DMS53 treated with DMSO at 0.1 percent for 48 hours (cell line): ENCODE data around the gene TSC2.
"Not testable (repeated sequence)": the region's sequence is repeated elsewhere in the genome, so short reads cannot be mapped to it uniquely, and the experiment has no call there.

ENCODE experiments used
- DNase-seq: peaks from one replicate; lab custom pipeline; 2025; ENCODE audit not compliant: unreplicated experiment; lab: John Stamatoyannopoulos, UW

The TSC2 gene

DNA sequence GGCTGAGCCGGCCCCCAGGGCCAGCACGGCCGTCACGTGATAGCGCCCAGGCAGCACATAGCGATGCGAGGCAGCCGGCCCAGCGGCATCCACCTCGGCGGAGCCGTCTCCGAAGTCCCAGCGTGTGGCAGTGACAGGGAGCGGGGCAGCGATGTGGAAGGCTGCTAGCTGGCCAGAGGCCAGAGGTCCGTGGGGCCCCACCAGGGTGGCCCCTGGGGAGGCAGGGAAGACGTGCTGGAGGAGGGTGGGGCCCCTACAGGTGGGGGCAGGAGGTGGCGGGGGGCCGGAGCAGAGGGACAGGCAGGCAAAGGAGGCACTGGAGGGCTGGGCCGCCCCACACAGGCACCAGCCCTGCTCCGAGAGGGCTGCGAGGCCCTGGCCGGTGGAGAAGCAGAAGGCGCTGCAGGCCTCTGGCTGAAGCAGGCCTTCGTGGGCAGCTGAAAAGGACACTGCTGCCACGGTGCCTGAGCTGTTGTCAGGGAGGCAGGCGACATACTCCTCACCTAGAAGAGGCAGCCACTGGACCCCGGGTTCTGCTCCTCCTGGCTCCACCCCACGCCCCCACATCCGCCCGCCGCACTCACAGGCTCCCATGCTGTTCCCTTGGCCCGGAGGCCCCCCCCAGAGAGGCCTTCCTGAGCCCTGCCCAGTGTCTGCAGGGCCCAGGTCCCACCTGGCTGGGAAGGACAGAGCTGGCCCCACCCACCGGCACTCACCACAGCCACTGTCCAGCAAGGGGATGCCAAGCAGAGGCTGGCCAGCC, 70.4 kb downstream of the TSC2 start:
- DNase-seq, result not testable (repeated sequence)

DNA sequence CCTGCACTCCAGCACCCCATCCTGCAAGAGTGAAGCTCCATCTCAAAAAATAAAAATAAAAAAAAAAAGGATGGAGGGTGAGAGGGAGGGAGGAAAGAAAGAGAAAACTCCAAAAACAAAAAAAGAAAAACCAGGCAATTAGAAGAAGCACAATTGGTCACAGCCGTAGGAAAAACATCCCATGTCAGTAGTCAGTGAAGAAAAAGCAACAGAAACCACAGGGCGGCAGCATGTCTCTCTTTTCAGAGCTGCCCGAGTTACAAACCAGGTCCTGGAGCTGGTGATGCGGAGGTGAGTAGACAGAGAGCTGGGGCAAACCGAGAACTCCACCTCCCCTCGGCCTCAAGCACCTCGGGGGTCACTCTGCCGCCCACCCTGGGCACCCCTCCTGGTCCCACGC, 73.5 kb downstream of the TSC2 start:
- DNase-seq, result not testable (repeated sequence)

DNA sequence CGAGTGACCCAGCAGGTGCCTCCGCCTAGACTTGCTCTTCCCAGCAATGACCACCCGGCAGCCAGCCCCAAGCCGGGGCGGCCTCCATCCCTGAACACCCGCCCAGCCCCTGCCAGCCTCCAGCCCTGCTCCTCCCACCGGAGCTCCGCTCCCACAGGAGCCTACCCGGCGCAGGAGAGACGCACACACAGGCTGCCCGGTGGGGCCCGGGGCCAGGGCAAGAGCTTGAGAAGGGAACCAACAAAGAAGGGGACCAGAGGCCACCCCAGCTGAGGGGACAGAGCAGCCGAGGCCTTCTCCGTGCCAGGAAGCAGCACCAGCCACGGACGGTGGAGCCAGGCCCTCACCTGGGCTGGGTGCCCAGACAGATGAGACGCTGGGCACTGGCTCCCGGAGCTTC, 74.1 kb downstream of the TSC2 start:
- DNase-seq, result no peak

DNA sequence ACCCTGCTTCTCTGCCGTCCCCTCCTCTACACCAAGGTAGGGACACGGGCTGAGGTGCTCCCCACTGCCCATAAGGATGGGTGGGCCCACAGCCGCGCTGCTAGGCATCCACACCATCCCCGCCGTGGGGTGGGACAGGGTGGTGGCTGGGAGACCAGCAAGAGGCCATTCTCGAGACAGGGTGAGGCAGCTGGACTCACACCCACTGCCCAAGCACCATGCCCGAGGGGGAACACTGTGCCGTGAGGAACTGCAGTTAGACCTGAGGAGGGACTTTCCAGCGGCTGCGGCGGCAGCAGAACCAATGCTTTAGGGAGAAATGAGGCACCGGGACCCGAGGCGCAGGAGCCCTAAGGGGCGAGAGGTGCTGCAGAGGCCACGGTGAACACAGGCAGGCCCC, 74.6 kb downstream of the TSC2 start:
- no peak for DNase-seq

DNA sequence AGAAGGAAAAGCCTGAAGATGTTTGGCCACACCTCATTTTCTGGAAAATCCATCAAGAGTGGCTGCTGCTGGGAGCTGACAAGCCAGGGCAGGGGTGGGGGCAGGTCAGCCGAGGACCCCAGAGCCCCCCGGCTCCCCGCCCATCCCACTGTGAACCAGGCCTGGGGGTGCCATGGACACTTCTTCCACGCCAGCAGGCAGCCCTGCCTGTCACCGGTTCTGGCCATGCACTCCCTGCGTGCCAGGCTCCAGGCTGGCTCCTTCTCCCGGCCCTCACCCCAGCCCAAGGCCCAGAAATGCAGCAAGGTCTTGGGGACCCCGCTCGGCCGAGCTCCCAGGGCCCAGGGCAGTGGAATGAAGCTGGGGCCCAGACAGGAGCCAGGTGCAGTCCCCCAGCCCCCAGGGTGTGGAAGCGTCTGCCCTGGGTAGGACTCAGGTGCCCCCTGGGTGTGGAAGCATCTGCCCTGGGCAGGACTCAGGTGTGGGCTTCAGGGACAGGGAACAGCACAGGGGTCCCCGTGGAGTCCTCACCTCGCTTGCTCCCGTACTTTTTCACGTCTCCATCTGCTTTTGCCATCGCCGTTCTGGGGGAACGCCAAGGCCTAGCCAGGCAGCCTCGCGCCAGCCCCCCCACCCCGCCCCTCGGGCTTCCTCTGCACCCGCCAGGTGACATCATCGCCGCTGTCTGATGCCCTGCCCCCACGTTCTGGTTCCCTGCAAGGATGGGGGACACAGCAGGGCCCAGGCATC, 75.3 kb downstream of the TSC2 start:
- DNase-seq, result not testable (repeated sequence)

DNA sequence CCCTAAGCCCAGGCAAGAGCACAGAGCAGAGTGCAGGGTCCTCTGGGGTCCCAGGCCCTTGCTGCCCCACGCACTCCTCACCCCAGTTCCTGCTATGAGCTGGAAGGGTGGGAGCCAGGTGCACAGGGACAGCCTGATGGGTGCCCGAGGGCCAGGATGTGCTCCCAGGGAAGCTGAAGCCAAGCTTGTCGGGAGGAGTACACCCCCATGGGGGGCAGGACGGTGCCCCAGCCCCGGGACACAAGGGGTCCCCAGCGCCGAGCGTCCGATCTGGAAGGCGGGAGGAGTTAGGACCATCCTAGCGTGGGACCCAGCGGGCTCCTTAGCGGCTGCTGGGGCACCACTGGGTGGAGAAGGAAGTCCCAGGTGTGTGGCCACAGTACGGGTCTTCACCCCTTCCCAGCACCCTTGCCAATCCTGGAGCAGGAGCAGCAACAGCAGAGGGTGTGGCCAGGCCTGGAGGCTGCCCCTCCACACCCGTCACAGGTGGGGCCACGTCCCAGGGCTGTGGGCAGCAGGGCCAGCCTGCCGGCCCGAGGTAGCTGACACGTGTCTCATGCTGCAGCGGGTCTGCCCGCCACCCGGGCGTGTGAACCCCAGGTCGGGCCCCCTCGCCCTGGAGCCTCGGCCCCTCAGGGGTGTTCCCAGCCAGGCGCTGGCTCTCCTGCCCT, 76.1 kb downstream of the TSC2 start:
- not testable (repeated sequence) for DNase-seq

DNA sequence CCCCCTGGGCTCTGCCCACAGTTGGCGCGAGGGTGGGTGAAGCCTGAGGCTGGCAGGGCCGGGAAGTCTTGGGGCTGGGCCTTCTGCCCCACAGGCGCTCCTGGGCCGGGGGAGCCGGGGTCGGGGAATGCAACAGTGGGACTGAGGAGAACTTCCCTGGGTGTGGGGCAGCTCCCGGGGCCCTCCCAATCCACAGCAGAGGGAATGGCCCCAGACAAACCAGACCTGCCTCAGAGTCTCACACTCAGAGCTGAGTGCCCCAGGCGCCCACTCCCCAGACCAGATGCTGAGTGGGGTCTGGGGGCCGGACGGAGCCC, 76.5 kb downstream of the TSC2 start:
- DNase-seq, result not testable (repeated sequence)

DNA sequence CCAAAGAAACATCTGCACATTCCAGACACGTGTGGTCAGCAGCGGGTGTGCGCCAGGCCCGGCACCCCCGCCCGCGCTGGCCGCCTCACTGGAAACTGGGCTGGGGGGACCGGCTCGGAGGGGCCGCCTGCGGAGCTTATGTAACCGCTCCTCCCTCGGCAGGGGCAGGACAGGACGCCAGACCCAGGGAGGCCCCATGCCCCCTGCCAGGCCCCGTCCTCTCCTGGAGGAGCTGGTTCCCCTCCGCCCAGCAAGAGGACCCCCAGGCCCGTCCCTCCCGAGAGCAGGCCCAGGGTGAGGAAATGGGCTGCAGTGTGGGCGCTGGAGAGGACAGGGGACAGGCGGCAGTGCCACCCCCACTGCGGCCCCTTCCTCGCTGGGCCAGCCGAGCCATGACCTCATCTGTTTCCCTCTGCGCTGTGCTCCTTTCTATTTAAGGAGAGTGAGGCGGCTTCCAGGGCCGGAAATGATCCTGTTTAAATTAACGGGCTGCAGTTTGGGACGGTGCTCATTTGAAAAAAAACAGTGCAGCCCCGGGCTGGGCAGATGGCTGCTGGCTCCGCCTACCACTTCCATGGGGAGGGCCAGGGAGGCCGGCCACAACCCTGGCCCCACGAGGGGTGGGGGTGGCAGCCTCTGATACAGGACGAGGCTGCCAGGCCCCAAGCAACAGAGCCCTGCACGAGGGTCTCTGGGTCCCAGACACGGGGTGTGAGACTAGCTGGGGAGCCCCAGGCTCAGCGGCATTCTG, 77.1 kb downstream of the TSC2 start:
- DNase-seq, result not testable (repeated sequence)

DNA sequence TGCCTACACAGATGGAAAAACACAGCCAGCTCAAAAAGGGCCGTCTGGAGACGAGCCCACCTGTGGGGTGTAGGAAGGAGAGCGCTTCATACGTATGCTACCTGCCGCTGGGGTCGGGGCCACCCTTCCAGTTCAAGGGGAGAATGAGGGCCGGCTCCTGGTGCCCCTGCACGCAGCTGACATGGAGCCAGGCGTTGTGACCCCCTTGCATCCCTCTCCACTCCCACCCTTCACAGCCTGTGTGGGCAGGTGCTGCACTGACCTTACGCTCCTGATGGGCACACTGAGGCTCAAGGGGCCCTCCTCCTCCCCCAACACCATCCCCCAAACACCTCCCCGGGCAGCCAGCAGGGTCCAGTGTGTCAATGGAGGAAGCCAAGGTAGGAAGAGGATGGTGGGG, 77.8 kb downstream of the TSC2 start:
- not testable (repeated sequence) for DNase-seq

DNA sequence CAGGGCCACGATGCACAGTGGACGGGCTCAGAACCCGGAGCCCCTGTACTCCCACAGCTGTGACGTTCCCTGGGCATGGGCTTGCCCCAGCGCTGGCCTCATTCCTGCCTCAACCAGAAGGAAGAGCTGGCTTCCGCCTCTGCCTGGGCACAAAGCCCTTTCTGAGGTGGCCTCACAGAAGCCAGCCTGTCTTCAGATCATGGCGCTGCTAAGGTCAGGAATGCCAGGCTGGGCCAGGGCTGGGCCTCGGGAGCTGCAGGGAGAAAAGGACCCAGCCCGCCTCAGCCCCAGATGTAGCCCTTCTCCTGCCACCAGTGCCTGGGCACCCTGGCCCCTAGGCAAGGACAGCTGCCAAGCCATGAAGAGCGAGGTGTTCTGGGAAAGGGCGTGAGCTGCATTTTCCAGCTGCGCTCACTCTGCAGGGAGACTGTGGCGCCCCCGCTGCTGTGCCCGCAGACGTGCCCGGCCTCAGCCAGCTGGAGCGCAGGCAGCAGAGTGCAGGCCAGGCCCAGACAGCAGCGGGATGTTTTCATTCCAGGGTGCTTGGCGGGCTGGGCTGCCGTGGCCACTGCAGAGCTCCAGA, 78.5 kb downstream of the TSC2 start:
- DNase-seq, result not testable (repeated sequence)

DNA sequence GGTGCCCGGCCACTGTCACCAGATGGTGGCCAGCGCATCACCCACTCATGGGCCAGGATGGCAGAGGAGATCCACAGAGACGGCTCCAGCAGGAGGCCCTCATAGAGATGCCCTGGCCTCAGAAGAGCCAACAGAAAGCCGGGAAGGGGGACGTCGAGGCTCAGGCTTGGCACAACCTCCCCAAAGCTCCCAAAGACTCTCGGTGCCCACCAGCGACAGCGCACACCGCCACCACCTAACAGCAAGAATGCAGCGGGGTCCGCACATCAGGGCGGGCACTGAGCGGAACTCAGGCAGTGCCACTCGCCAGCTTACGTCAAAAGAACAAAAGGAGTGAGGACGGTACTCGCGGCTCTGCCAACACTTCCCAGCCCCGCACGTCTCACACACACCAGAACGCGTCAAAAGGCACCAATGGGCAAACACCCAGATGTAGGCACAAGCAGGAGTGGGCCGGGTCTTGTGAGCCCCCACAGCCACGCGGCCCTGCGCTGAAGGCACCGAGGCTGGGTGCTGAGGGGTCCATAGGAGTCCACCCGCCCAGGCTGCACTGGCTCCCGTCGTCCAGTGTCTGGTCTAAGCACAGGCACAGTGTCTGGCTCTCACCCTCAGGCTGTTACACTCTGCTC, 79.3 kb downstream of the TSC2 start:
- DNase-seq, result not testable (repeated sequence)

DNA sequence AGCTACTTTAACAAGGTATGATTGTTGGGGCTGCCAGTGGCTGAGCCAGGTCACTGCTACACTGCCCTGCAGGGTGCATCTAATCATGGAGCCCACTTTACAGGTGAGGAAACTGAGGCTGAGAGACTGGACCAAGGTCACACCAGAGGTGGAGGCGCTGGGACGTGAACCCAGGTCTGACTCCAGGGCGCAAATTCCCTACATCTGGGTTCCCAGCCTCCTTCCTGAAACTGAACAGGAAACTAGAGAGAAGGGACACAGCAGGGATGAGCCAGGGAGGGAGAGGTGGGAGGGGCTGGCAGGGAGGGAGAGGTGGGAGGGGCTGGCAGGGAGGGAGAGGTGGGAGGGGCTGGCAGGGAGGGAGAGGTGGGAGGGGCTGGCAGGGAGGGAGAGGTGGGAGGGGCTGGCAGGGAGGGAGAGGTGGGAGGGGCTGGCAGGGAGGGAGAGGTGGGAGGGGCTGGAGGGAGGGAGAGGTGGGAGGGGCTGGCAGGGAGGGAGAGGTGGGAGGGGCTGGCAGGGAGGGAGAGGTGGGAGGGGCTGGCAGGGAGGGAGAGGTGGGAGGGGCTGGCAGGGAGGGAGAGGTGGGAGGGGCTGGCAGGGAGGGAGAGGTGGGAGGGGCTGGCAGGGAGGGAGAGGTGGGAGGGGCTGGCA, 80.0 kb downstream of the TSC2 start:
- DNase-seq, result not testable (repeated sequence)

DNA sequence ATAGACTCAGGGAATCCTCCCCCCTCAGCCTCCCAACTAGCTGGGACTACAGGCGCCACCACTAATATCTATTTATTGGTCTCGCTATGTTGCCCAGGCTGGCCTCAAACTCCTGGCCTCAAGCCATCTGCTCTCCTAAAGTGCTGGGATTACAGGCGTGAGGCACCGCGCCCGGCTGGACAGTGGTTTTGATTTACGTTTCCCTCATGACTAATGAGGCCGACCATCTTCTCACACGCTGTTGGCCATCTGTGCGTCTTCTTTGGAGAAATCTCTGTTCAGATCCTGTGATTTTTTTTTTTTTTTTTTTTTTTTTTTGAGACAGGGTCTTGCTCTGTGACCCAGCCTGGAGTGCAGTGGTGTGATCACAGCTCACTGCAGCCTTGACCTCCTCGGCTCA, 81.5 kb downstream of the TSC2 start:
- not testable (repeated sequence) for DNase-seq

DNA sequence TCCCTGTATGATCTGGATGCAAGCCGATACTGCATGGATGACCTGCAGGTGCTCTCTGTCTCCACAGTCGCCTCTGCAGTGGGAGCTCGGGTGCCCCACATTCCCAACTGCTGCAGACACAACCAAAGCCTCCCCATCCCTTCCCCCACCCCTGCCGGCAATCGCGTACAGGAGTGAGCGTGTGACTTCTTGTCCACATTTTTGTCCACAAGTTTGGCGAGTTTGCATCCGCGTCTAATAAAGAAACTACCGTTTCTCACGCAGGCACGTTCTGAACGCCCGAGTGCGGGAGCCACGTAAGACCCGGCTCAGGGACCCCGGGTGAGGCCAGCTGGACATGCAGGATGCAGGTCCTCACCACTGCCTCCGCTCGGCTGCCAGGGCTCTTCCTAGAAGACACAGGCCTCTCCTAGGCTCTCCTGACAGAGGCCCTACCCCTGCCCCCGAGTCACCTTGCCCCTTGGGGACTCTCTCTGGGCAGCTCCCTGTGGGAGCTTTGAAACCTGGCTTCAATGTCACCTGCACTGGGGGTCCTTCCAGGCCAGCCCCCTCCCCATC, 82.2 kb downstream of the TSC2 start:
- not testable (repeated sequence) for DNase-seq

DNA sequence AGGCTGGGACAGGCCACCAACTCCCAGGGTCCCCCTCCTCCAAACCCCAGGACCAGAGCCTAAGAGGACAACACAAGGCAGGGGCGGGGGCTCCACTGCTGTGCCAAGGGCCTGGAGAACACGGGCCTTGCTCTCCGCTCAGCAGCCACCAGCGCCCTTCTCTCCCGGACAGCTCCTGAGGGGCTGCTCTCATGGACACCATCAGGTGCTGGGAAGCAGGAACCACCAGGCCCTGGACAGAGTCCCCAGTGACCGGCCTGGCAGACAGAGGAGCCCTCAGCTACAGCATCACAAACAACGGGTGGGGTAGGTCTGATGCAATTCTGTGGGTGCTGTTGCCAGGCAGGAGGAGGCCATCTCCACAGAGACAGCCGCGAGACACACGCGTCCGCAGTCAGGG, 86.0 kb downstream of the TSC2 start:
- DNase-seq, result not testable (repeated sequence)

DNA sequence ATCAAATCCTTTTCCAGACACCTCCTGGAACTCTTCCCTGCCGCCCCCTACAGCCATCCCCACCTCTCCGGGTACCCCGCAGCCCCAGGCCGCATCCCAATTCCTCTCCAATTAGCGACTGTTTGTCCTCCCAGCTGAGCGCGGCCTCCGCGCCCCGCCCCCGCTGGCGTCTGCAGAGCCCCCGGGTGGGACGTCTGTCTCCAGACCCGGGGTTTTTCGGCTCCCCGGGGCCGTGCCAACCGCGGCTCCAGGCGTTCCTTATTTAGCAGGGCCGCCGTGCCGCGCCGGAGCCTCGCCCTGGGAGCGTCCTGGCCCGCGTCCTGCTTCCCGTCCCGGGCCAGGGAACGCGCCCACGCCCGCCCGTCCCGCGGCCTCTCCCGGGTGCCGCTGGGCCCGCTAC, 87.3 kb downstream of the TSC2 start:
- not testable (repeated sequence) for DNase-seq

DNA sequence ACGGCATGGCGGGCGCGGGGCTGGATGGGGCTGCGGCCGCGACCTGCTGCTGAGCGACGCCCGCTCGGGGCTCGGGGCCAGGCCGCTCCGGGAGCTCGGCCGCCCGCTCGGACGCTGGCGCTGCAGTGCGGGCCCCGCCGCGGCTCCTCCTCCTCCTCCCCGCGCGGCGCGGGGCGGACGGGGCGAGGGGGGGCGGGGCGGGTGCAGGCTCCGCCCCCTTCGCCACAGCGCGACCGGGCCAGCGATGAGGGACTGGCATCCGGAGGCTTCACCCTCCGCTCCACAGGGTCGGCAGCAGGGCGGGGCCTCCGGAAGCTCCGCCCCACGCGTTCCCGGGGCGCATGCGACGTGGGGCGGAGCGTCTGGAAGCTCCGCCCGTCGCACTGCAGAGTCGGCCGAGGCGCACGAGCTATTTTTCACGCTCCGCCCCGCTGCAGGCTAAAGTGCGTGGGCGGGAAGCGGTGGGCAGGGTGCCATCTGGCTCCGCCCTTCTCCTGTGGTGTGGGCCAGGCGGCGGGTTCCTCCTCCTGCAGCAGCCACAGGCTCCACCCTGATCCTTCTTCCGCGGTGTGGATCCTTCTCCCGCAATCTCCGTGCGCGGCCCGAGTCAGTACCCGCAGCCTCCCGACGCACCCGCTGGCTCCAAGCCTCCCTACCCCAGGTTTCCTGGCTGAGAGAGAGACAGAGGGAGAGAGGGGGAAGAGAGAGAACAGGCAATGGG, 88.1 kb downstream of the TSC2 start, which contains the start of gene PKD1:
TSS of gene PKD1 (minus strand) at position 129 of the 721 bp plus-strand sequence. CDS start 209 bp downstream, outside the sequence.
- DNase-seq, result peak; percentile 64
